AG08395 (cell line): Measurements from ENCODE around the gene KANSL1.

Source experiments
- DNase-seq: peaks from one replicate; pipeline ENCODE4 v3.0.0; 2012; ENCODE audit warnings: mixed read lengths, low spot score

Gene KANSL1

DNA sequence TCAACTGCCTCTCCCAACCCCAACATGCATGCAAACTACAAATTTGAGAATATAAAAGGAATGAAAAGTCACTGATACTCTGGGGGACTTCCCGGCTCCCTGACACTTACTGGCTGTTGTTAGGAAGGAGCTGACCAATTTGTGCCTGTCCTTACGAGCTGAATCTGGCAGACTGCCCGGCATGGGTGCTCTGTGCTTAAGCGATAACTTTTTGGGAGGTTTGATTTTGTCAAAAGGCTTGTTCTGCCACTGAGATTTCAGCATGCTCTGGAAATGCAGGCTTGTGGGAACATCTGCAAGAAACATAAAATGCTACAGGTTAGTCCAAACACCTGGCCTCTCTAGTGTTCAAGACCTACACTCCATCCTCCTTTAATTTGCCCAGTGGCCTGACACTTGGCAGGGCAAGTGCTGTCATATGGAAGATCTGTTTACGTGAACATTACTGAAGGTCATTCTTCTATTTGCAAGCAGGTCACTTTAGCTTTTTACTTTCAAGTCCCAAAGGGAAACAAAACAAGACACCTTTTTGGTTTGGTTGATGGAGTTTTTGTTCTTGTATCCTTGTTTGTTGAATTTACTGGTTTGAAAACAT is 153.5 kb downstream of the KANSL1 start:
- no peak for DNase-seq

DNA sequence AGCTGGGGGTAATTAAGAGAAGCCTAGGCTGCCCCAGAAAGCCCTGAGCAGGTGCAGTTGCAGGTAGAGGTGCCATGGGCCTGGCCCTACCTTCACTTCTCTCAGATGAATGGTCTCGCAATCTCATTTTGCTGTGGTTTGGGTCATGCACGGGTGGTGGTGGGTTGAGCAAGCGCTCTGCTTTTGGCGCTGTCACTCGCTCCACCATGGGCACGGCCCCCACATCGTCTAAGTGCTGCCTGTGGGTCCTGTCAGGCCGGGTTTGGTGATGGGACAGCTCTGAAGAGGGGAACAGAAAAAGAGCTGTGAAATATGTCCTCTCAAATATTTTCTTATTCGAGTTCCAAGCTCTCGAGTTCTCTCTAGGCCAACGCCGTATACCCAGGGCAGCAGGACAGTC is 154.3 kb downstream of the KANSL1 start:
- no peak for DNase-seq

DNA sequence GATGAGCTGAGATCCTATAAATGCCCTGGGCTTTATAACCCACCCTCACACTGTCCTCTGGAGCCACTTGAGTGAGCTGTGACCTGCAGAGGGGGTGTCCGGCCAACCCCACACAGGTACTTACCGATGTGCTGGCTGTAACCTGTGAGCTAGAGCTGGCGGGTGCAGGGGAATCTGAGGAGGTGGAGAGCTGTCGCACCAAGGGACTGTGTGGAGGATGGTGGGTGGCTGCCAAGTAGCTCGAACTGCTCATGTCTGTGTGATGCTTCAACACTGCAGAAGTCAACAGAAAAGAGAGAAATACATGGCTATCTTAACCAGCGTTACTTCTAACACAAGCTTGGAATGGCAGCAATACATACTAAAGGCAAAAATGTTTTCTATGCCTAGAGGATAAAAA is 154.8 kb downstream of the KANSL1 start:
- no peak for DNase-seq

DNA sequence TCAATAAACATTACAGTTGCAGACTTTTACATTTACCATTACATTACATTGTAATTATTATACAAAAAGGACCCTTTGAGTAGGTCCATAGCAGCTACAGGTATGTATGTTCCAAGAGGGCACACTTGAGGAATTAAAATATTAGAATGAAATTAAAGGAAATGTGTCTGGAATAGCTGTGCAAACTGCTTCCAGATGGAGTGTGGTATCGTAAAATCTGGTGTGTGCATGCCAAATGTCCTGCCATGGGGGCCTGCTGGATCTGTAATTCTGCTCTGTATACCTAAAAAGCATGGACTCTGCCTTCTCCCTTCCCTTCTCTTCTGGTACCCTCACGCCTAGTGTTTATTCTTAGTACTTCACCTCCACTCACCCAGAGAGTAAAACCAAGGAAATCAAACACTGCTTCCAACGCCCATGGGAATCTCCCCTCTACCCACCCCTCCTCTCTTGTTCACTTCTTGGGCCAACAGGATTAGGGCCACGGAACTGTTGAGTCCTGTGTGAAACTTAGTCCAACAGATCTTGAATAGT is 155.4 kb downstream of the KANSL1 start:
- DNase-seq: no peak

DNA sequence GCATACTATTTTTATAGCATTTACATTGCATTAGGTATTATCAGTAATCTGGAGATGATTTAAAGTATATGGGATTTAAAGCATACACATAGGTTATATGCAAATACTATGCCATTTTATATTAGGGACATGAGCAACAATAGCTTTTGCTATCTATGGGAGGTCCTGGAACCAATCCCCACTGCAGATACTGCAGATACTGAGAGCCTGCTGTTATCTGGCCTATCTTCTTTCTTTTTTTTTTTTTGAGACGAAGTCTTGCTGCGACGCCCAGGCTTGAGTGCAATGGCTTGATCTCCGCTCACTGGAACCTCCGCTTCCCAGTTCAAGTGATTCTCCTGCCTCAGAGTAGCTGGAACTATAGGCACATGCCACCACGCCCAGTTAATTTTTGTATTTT is 156.7 kb downstream of the KANSL1 start:
- no peak for DNase-seq

DNA sequence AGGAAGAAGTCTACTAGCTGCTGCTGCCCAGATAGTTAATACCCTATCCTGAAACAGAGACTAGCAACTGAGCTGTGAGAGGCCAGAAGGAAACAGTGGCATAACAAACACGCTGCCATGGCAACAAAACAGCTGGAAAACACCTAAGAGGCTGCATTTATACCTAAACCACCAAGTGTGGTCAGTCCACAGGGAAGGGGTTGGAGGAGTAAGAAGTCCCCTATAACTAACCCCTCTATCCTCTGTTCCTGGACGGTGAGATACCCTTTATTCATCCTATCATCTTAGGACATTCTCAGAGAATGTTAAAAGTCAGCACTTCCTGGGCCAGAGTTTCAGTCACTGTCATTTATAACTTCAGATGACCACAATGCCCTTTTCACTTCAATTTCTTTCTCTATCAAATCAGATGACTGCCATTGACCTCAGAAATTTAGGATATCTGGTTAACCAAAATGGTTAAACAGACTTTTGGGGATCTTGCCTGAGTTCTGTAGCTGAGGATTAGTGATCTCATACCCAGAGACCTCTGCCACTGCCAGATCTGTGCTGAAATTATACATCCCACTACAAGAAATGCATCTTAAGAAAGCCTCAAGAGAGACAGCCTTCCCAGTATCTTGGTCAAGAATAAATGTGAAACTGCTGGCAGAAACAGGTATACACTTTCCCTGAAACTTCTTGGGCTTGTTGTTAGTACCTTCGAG is 158.0 kb downstream of the KANSL1 start:
- no peak for DNase-seq

DNA sequence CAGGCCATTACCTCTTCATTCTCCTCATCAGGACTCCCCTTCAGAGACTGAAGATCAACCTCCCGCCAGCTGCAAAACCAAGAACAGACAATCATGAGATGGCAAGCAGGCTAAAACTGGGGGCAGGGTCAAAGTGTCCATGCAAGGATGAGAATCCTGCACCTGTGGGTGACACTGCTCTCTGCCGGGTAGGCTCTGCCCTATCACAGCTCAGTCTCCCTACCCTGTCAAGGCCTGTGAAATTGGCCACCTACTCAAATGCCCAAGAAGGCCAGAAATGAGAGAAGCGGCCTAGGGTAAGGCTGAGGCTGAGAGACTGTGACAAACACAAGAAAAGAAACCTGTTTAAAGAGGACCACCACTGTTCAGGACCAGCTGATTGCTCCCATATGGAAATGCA is 159.8 kb downstream of the KANSL1 start:
- DNase-seq: no peak

DNA sequence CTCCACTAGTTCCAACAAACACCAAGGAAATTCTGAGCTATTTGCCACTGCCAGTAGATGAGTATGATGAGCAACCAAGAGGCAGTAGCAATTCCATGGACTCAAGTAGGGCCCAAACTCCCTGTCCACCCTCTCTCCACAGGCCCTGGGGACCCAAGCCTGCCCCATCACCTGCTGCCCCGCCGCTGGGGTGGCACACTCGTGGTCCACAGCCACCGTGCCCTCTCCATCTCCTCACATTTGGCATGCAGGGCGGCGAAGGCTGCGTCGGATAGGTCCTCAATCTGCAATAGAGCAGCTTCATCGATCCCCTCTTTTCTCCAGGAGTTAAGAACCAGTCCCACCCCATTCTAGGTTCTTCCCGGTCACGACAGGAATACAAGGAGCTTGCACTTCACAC is 160.3 kb downstream of the KANSL1 start:
- no peak for DNase-seq

DNA sequence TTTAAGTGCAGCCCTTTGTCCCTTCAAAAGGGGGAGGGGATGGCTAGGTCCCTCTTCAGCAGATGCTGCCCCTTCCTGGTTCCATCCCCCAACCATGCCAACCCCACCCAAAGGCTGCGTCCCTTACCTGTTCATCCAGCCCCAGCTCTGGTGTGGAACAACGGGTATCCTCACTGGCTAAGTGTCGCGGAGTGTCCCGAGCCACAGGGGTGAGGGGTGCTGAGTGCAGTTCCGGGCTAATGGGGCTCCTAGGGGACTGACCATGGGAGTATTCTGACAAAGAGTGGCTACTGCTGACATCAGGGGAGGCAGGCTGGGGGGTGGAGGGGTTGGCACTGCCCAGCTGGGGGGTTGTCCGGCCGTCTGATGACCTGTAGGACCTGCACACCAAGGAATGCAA is 161.3 kb downstream of the KANSL1 start:
- DNase-seq: no peak

DNA sequence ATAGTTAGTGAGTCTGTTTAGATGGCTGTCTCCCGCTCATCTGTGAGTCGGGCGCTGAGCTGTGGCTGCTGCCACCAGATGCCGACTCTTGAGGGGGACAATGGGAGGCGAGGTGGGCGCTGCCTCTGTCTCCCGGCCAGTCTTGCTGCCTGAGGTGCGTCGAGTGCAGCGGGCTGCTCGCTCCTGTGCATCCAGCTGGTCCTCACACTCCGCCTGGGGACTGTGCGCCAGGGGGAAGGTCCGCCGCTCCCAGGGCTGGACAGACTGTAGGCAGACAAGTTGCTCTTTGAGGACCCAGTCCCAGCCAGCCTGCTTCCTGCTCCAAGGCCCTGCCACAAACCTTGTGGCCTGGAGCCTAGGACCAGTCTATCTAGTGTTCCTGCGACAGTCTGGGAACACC is 161.8 kb downstream of the KANSL1 start:
- no peak for DNase-seq

DNA sequence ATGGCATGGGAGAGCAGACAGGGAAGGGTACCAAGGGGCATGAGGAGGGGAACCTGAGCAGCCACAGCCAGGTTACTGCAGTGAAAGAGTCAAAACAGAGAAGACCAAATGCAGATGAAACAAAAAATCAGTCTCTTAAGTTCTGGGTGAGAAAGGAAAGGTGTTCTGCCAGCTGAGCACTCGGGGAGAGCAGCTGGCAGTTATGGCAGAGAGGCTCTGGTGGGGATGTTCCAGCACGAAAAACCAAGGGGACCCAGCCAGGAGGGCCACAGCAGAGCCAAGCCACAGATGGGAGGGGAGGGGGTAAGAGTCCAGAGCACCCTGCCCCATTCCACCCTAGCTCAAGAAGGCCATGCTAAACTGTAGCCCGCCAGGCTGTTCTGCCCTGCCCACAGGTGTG is 162.5 kb downstream of the KANSL1 start:
- no peak for DNase-seq

DNA sequence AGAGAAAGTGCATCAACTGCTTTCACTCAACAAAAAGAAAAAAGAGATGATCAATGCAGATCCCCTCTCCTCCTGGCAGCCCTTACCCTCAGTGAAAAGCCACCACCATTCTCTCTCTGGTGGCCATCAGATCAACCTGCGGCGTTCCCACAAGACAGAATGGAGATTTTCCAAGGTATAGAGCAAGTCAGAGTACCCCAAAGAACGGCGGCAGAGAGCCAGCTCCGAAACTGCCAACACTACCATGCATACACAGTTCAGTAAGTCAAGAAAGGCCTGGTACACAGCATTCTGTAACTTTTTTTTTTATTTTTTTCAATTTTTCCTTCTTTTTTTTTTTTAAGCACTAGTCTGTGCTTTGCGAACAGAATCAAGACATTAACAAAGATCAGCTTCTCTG is 163.6 kb downstream of the KANSL1 start:
- DNase-seq: no peak

DNA sequence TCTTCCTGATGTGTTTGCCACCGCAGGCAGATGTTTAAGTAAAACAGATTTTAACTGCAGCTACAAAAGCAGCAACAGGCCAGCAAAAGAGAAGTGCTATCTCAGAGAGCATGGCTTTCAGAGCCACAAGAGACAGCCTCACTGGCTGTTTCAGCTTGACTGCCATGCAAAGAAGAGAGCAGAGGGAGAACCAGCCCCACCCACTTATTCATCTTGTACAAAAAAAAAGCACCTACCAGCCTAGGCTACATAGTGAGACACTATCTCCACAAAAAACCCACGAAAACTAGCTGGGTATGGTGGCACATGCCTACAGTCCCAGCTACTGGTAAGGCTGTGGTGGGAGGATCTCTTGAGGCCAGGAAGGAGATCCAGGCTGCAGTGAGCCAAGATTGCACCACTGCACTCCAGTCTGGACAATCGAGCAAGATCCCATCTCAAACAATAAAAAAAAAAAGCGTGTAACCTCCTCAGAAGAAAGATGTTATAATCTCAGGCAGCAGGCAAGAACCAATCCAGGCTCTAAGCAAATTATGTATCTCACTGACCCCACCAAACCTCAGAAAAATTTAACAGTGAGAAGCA is 164.2 kb downstream of the KANSL1 start:
- DNase-seq: no peak

DNA sequence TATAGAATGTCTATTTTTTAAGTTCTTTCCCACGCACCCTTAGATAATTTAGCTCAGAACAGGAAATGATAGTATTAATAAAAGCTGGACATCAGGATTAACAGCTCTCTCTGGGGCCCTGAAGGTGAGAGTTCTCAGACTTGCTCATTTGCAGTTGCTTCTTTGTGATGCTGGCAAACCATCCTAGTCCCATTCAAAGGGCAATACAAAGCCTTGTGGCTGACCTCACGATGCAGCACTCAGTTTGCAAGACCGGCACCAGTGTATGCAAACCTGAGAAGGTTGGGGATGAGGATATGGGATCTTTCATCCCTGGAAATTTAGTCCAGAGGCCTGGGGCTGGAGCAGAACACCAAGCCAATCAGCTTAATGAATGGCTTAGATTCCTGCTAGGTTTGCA is 164.9 kb downstream of the KANSL1 start:
- DNase-seq: no peak

DNA sequence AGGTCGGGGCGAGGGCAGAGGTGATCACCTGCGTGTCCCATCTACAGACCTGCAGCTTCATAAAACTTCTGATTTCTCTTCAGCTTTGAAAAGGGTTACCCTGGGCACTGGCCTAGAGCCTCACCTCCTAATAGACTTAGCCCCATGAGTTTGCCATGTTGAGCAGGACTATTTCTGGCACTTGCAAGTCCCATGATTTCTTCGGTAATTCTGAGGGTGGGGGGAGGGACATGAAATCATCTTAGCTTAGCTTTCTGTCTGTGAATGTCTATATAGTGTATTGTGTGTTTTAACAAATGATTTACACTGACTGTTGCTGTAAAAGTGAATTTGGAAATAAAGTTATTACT is 165.3 kb downstream of the KANSL1 start:
- no peak for DNase-seq

DNA sequence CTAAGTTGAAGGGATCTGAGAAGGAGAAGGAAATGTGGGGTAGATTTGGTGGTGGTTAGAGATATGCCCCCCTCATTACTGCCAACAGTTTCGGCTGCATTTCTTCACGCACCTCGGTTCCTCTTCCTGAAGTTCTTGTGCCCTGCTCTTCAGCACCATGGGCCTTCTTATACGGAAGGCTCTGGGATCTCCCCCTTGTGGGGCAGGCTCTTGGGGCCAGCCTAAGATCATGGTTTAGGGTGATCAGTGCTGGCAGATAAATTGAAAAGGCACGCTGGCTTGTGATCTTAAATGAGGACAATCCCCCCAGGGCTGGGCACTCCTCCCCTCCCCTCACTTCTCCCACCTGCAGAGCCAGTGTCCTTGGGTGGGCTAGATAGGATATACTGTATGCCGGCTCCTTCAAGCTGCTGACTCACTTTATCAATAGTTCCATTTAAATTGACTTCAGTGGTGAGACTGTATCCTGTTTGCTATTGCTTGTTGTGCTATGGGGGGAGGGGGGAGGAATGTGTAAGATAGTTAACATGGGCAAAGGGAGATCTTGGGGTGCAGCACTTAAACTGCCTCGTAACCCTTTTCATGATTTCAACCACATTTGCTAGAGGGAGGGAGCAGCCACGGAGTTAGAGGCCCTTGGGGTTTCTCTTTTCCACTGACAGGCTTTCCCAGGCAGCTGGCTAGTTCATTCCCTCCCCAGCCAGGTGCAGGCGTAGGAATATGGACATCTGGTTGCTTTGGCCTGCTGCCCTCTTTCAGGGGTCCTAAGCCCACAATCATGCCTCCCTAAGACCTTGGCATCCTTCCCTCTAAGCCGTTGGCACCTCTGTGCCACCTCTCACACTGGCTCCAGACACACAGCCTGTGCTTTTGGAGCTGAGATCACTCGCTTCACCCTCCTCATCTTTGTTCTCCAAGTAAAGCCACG is 165.9 kb downstream of the KANSL1 start:
- no peak for DNase-seq

DNA sequence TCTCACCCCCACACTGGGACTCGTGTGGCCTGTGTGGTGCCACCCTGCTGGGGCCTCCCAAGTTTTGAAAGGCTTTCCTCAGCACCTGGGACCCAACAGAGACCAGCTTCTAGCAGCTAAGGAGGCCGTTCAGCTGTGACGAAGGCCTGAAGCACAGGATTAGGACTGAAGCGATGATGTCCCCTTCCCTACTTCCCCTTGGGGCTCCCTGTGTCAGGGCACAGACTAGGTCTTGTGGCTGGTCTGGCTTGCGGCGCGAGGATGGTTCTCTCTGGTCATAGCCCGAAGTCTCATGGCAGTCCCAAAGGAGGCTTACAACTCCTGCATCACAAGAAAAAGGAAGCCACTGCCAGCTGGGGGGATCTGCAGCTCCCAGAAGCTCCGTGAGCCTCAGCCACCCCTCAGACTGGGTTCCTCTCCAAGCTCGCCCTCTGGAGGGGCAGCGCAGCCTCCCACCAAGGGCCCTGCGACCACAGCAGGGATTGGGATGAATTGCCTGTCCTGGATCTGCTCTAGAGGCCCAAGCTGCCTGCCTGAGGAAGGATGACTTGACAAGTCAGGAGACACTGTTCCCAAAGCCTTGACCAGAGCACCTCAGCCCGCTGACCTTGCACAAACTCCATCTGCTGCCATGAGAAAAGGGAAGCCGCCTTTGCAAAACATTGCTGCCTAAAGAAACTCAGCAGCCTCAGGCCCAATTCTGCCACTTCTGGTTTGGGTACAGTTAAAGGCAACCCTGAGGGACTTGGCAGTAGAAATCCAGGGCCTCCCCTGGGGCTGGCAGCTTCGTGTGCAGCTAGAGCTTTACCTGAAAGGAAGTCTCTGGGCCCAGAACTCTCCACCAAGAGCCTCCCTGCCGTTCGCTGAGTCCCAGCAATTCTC is 166.8 kb downstream of the KANSL1 start:
- no peak for DNase-seq

DNA sequence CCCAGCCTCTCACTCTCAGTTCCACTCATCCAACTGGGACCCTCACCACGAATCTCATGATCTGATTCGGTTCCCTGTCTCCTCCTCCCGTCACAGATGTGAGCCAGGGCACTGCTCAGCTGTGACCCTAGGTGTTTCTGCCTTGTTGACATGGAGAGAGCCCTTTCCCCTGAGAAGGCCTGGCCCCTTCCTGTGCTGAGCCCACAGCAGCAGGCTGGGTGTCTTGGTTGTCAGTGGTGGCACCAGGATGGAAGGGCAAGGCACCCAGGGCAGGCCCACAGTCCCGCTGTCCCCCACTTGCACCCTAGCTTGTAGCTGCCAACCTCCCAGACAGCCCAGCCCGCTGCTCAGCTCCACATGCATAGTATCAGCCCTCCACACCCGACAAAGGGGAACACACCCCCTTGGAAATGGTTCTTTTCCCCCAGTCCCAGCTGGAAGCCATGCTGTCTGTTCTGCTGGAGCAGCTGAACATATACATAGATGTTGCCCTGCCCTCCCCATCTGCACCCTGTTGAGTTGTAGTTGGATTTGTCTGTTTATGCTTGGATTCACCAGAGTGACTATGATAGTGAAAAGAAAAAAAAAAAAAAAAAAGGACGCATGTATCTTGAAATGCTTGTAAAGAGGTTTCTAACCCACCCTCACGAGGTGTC is 167.6 kb downstream of the KANSL1 start:
- no peak for DNase-seq

DNA sequence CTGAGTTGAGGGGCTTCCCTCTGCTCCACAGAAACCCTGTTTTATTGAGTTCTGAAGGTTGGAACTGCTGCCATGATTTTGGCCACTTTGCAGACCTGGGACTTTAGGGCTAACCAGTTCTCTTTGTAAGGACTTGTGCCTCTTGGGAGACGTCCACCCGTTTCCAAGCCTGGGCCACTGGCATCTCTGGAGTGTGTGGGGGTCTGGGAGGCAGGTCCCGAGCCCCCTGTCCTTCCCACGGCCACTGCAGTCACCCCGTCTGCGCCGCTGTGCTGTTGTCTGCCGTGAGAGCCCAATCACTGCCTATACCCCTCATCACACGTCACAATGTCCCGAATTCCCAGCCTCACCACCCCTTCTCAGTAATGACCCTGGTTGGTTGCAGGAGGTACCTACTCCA is 168.2 kb downstream of the KANSL1 start:
- DNase-seq: no peak

DNA sequence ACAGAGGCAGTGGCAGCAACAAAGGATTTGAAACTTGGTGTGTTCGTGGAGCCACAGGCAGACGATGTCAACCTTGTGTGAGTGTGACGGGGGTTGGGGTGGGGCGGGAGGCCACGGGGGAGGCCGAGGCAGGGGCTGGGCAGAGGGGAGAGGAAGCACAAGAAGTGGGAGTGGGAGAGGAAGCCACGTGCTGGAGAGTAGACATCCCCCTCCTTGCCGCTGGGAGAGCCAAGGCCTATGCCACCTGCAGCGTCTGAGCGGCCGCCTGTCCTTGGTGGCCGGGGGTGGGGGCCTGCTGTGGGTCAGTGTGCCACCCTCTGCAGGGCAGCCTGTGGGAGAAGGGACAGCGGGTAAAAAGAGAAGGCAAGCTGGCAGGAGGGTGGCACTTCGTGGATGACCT is 168.6 kb downstream of the KANSL1 start:
- no peak for DNase-seq

DNA sequence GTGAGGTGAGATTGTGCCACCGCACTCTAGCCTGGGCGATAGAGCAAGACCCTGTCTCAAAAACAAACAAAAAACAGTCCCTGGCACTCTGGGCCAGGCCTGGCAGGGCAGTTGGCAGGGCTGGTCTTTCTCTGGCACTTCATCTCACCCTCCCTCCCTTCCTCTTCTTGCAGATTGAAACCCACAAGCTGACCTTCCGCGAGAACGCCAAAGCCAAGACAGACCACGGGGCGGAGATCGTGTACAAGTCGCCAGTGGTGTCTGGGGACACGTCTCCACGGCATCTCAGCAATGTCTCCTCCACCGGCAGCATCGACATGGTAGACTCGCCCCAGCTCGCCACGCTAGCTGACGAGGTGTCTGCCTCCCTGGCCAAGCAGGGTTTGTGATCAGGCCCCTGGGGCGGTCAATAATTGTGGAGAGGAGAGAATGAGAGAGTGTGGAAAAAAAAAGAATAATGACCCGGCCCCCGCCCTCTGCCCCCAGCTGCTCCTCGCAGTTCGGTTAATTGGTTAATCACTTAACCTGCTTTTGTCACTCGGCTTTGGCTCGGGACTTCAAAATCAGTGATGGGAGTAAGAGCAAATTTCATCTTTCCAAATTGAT is 169.3 kb downstream of the KANSL1 start:
- DNase-seq: no peak
